Activated B cell treated with CpG ODN at 0.5 μM for 24 hours (primary cell): ENCODE results near the gene CCNY. TPM values are rescaled to one million over a fixed set of nuclear protein-coding genes. Genes with fewer than 3 reads are reported as not detected.

Experiments
- ATAC-seq: fragments of 200-7000 bp; cut with Tn5 transposase; one replicate; pipeline ENCODE4 v1.10.0; 2021; ENCODE audit warnings: low read depth, mild to moderate bottlenecking, moderate library complexity
- CTCF ChIA-PET: fragments of 350-600 bp; sonication (Branson Sonifier 250); formaldehyde crosslinking; loops from one replicate; lab custom pipeline; 2021; ENCODE audit warnings: antibody characterized with exemption; lab: Charles Lee
- POLR2A ChIA-PET: fragments of 350-600 bp; sonication (Branson Sonifier 250); formaldehyde crosslinking; loops from one replicate; lab custom pipeline; 2021; ENCODE audit warnings: antibody characterized with exemption; lab: Charles Lee
- DNase-seq: peaks from one replicate; pipeline ENCODE4 v3.0.0; 2022
- H3K27ac Mint-ChIP-seq: one replicate; pipeline ENCODE4 v1.8.0; 2020; ENCODE audit warnings: mixed read lengths
- H3K27me3 Mint-ChIP-seq: one replicate; pipeline ENCODE4 v1.8.0; 2021; ENCODE audit warnings: mixed read lengths
- H3K36me3 Mint-ChIP-seq: one replicate; pipeline ENCODE4 v1.8.0; 2021; ENCODE audit warnings: low read depth, mixed read lengths
- H3K4me1 Mint-ChIP-seq: one replicate; pipeline ENCODE4 v1.8.0; 2021; ENCODE audit warnings: mixed read lengths
- H3K4me3 Mint-ChIP-seq: one replicate; pipeline ENCODE4 v1.8.0; 2020; ENCODE audit warnings: mild to moderate bottlenecking, mixed read lengths
- H3K9me3 Mint-ChIP-seq: one replicate; pipeline ENCODE4 v1.8.0; 2020; ENCODE audit warnings: mixed read lengths
- CTCF ChIP-seq: fragments of 200-600 bp; IDR thresholded peaks from one replicate; pipeline ENCODE4 v1.8.0; 2022; ENCODE audit warnings: antibody characterized with exemption, mild to moderate bottlenecking
- intact Hi-C: fragments of 100-400 bp; cut with micrococcal nuclease; formaldehyde crosslinking; loops from one replicate; pipeline ENCODE4 v1.15.1; 2024
- total RNA-seq: library from RNA; stranded (reverse); gene quantifications from 2 replicates; pipeline ENCODE4 v1.2.3, GENCODE V29; 2022

The CCNY gene
- total RNA-seq, 1 donor from 2014 or later = 69.2 TPM

- TF ChIP-seq CTCF = no peak
- ATAC-seq (no peak), DNase-seq (no peak)
- no peak overlapping the region for H3K4me3 Mint-ChIP-seq
- intact Hi-C loops = no loop called here
- no peaks in the 10 kb centered on the region for H3K9me3 Mint-ChIP-seq
- ChIA-PET POLR2A (no interaction called here), CTCF (no interaction called here)
- no peaks in the 10 kb centered on the region for H3K27me3 Mint-ChIP-seq
- H3K27ac Mint-ChIP-seq = no peak overlapping the region
- H3K36me3 Mint-ChIP-seq = peaks cover 2% of the 10 kb centered on the region
- H3K4me1 Mint-ChIP-seq = peaks cover 24% of the 10 kb centered on the region
Observed at GRCh38 chr10:35470925-35471315, 134.6 kb downstream of the CCNY start.

GRCh38 chr10:35471435-35471834 is 135.1 kb downstream of the CCNY start:
- H3K27me3 Mint-ChIP-seq = no peaks in the 10 kb centered on the region
- DNase-seq (no peak), ATAC-seq (no peak)
- H3K9me3 Mint-ChIP-seq = no peaks in the 10 kb centered on the region
- ChIA-PET CTCF (no interaction called here), POLR2A (no interaction called here)
- H3K27ac Mint-ChIP-seq = no peak overlapping the region
- TF ChIP-seq CTCF = no peak
- peaks cover 24% of the 10 kb centered on the region for H3K4me1 Mint-ChIP-seq
- intact Hi-C loops = no loop called here
- no peak overlapping the region for H3K4me3 Mint-ChIP-seq
- peaks cover 2% of the 10 kb centered on the region for H3K36me3 Mint-ChIP-seq

- H3K4me3 Mint-ChIP-seq = no peak overlapping the region
- POLR2A ChIA-PET = no interaction called here
- intact Hi-C loops = no loop called here
- DNase-seq = no peak
- TF ChIP-seq CTCF = no peak
- H3K36me3 Mint-ChIP-seq = peaks cover 18% of the 10 kb centered on the region
- CTCF ChIA-PET = no interaction called here
- no peak overlapping the region for H3K27ac Mint-ChIP-seq
- no peaks in the 10 kb centered on the region for H3K9me3 Mint-ChIP-seq
- peaks cover 19% of the 10 kb centered on the region for H3K4me1 Mint-ChIP-seq
- no peak for ATAC-seq
- no peaks in the 10 kb centered on the region for H3K27me3 Mint-ChIP-seq
Observed at GRCh38 chr10:35480142-35480541, 143.8 kb downstream of the CCNY start.

GRCh38 chr10:35481413-35481812 is 145.1 kb downstream of the CCNY start:
- H3K27me3 Mint-ChIP-seq = no peaks in the 10 kb centered on the region
- no peak overlapping the region for H3K27ac Mint-ChIP-seq
- POLR2A ChIA-PET = interaction anchor here (0.6 kb wide), 1 partner anchor 86 kb away, joined by 4 read pairs; no protein-coding TSS in a partner anchor
- intact Hi-C loops = no loop called here
- H3K4me3 Mint-ChIP-seq = no peak overlapping the region
- H3K36me3 Mint-ChIP-seq = peaks cover 25% of the 10 kb centered on the region
- no peak for ATAC-seq
- no peaks in the 10 kb centered on the region for H3K9me3 Mint-ChIP-seq
- H3K4me1 Mint-ChIP-seq = peaks cover 26% of the 10 kb centered on the region
- TF ChIP-seq CTCF = no peak
- CTCF ChIA-PET = no interaction called here
- no peak for DNase-seq

- peak overlapping the region; percentile 15 for H3K27ac Mint-ChIP-seq
- ATAC-seq = no peak
- CTCF ChIA-PET = no interaction called here
Observed at GRCh38 chr10:35486297-35486990, 150.1 kb downstream of the CCNY start.

More at GRCh38 chr10:35486297-35486990, 150.1 kb downstream of the CCNY start:
- Mint-ChIP-seq H3K4me3 (no peak overlapping the region), H3K27me3 (no peaks in the 10 kb centered on the region), H3K9me3 (no peaks in the 10 kb centered on the region), H3K36me3 (peaks cover 46% of the 10 kb centered on the region), H3K4me1 (peaks cover 24% of the 10 kb centered on the region)
- POLR2A ChIA-PET = no interaction called here
- no peak for DNase-seq
- intact Hi-C loops = no loop called here
- TF ChIP-seq CTCF = no peak
